Measurements from ENCODE around the gene GDF3. TPM values are rescaled to one million over a fixed set of nuclear protein-coding genes. Genes with fewer than 3 reads are reported as not detected.

GDF3 gene
- total RNA-seq, 2 experiments from 2014 or later, result not detected

- intact Hi-C loops (cut with micrococcal nuclease), result no loop called here
- ChIA-PET CTCF (no interaction called here), POLR2A (no interaction called here)
- no peak for TF ChIP-seq CTCF (IDR thresholded peaks at IDR 0.05)
- Mint-ChIP-seq H3K4me3 (no peak overlapping the region), H3K4me1 (ENCODE audit: low read depth) (no peaks in the 10 kb centered on the region), H3K27ac (no peak overlapping the region), H3K9me3 (no peaks in the 10 kb centered on the region), H3K36me3 (ENCODE audit: low read depth) (no peaks in the 10 kb centered on the region), H3K27me3 (no peaks in the 10 kb centered on the region)
- ATAC-seq (no peak), DNase-seq (no peak)
Measured at GRCh38 chr12:7709969-7710675, 14.5 kb upstream of the GDF3 start.

GRCh38 chr12:7705846-7706245 lies 10.3 kb upstream of the GDF3 start:
- no peak for TF ChIP-seq CTCF (IDR thresholded peaks at IDR 0.05)
- no peak for DNase-seq
- ChIA-PET CTCF (no interaction called here), POLR2A (no interaction called here)
- Mint-ChIP-seq H3K36me3 (ENCODE audit: low read depth) (no peaks in the 10 kb centered on the region), H3K4me3 (no peak overlapping the region), H3K27me3 (no peaks in the 10 kb centered on the region), H3K27ac (no peak overlapping the region), H3K4me1 (ENCODE audit: low read depth) (no peaks in the 10 kb centered on the region), H3K9me3 (no peaks in the 10 kb centered on the region)
- intact Hi-C loops (cut with micrococcal nuclease), result no loop called here
- ATAC-seq, result no peak

GRCh38 chr12:7695237-7695560 lies 376 bp downstream of the GDF3 start:
- Mint-ChIP-seq H3K27me3 (peaks cover 8% of the 10 kb centered on the region), H3K36me3 (ENCODE audit: low read depth) (no peaks in the 10 kb centered on the region), H3K4me1 (ENCODE audit: low read depth) (peaks cover 2% of the 10 kb centered on the region), H3K27ac (no peak overlapping the region), H3K9me3 (no peaks in the 10 kb centered on the region), H3K4me3 (no peak overlapping the region)
- no peak for TF ChIP-seq CTCF (IDR thresholded peaks at IDR 0.05)
- ChIA-PET CTCF (interaction anchor here (1.2 to 1.7 kb wide), 2 partner anchors 18 to 111 kb away, joined by 3 to 4 read pairs; no protein-coding TSS in a partner anchor), POLR2A (interaction anchor here (0.6 to 0.7 kb wide), 2 partner anchors 848 to 1481 kb away, joined by 3 to 4 read pairs; no protein-coding TSS in a partner anchor)
- no peak for DNase-seq
- no peak for ATAC-seq
- intact Hi-C loops (cut with micrococcal nuclease), result no loop called here

- CTCF ChIA-PET, result interaction anchor here (1.2 to 1.7 kb wide), 2 partner anchors 18 to 112 kb away, joined by 3 to 4 read pairs; no protein-coding TSS in a partner anchor
- ATAC-seq (no peak), DNase-seq (no peak)
- Mint-ChIP-seq H3K4me3 (no peak overlapping the region), H3K4me1 (ENCODE audit: low read depth) (peaks cover 2% of the 10 kb centered on the region), H3K27ac (no peak overlapping the region), H3K9me3 (no peaks in the 10 kb centered on the region), H3K36me3 (ENCODE audit: low read depth) (no peaks in the 10 kb centered on the region), H3K27me3 (peaks cover 8% of the 10 kb centered on the region)
- POLR2A ChIA-PET, result interaction anchor here (0.6 kb wide), 1 partner anchor 848 kb away, joined by 4 read pairs; no protein-coding TSS in a partner anchor
- TF ChIP-seq CTCF (IDR thresholded peaks at IDR 0.05), result no peak
- intact Hi-C loops (cut with micrococcal nuclease), result no loop called here
Measured at GRCh38 chr12:7694556-7695236, 879 bp downstream of the GDF3 start.

GRCh38 chr12:7693793-7694192 lies 1.8 kb downstream of the GDF3 start:
- Mint-ChIP-seq H3K36me3 (ENCODE audit: low read depth) (no peaks in the 10 kb centered on the region), H3K27me3 (peaks cover 8% of the 10 kb centered on the region), H3K4me1 (ENCODE audit: low read depth) (peaks cover 2% of the 10 kb centered on the region), H3K9me3 (no peaks in the 10 kb centered on the region), H3K27ac (no peak overlapping the region), H3K4me3 (no peak overlapping the region)
- ChIA-PET CTCF (interaction anchor here (0.9 kb wide), 1 partner anchor 113 kb away, joined by 3 read pairs; no protein-coding TSS in a partner anchor), POLR2A (no interaction called here)
- no peak for ATAC-seq
- no peak for TF ChIP-seq CTCF (IDR thresholded peaks at IDR 0.05)
- intact Hi-C loops (cut with micrococcal nuclease), result no loop called here
- DNase-seq, result no peak
